MM.1S (cell line): Measurements from ENCODE around the gene UBL3.

Experiments used
- EZH2 ChIP-seq: fragments of 300-600 bp; sonication (generic); optimal IDR thresholded peaks from 2 replicates; pipeline ENCODE3; 2017; ENCODE audit warnings: low read depth, mild to moderate bottlenecking, antibody characterized with exemption, low read length, mixed read lengths
- EZH2phosphoT487 ChIP-seq: fragments of 300-600 bp; sonication (generic); IDR thresholded peaks from 2 replicates; pipeline ENCODE4 v1.6.1; 2018; ENCODE audit warnings: antibody characterized with exemption, low read length
- TF ChIP-seq, protein P1 (sequence below): fragments of 300-600 bp; sonication (generic); IDR thresholded peaks from 2 replicates; pipeline ENCODE4 v1.5.1; 2016; ENCODE audit warnings: antibody characterized with exemption, low read length, mixed read lengths

DNA sequence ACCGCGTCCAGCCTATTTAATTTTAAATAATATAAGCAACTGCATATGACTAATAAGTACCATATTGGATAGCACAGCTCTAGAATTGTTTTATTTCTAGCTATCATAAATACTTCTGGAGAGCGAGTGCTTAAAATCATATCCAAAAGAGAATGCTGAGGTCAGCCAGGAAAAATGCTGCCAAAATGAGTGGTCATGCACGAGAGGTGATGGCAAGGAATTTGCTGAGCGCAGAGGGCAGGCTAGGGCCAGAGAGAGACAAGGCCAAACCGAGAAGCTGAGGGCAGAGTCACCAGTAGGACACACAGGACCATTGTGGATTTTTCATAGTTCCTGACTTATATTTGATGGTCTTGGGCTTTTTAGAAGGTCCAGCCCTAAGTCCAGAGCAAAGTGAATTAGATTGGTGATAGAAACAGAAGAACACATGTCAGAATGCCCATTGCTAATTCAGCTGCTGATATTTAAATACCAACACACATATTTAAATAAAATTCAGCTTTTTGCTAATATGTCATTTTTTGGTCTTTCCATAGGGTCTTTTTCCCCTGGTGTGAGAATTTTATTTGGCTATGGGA lies 33.6 kb upstream of the UBL3 start:
- TF ChIP-seq, protein P1, sequence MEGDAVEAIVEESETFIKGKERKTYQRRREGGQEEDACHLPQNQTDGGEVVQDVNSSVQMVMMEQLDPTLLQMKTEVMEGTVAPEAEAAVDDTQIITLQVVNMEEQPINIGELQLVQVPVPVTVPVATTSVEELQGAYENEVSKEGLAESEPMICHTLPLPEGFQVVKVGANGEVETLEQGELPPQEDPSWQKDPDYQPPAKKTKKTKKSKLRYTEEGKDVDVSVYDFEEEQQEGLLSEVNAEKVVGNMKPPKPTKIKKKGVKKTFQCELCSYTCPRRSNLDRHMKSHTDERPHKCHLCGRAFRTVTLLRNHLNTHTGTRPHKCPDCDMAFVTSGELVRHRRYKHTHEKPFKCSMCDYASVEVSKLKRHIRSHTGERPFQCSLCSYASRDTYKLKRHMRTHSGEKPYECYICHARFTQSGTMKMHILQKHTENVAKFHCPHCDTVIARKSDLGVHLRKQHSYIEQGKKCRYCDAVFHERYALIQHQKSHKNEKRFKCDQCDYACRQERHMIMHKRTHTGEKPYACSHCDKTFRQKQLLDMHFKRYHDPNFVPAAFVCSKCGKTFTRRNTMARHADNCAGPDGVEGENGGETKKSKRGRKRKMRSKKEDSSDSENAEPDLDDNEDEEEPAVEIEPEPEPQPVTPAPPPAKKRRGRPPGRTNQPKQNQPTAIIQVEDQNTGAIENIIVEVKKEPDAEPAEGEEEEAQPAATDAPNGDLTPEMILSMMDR = no peak
- TF ChIP-seq EZH2phosphoT487 (no peak), EZH2 (no peak)
